Measurements from ENCODE around the gene MELK.
"Not testable (repeated sequence)": the region's sequence is repeated elsewhere in the genome, so short reads cannot be mapped to it uniquely, and the experiment has no call there.

MELK gene

DNA sequence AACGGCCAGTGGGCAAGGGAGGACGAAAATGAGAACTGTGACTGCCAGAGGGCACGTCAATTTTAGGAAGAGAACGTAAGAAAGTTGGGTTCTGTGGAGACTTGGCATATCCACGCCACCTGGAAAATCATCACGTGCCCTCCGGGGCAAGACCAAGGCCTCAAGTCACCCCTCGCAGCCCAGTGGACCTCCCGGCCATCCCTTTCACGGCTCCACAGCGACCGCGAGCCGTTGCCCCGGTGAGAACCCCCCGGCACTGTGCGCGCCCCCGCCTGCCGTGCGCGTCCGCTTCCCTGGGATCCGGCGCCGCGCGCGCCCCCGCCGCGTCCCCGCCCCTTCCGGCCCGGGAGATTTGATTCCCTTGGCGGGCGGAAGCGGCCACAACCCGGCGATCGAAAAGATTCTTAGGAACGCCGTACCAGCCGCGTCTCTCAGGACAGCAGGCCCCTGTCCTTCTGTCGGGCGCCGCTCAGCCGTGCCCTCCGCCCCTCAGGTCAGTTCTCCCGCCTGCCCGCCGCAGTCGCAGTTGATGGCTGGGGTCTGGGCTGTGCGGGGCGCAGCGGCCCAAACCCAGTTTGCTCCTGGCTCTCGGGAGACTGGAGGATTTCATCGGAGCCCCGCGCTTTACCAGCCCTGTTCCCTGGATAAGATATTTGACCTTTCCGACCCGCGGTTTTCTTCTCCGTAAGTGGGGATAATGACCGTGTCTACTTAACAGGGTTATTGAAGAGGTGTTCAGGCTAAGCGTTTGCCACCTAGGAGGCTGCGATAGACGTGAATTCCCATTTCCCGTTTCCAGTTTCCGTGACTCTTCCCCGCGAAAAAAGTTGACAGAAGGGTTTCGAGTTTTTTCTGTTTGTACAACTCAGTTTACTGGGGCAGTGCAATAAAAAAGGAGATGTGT lies at the start of gene MELK:
MELK (plus strand) TSS at position 381 of the 904 bp plus-strand sequence. CDS start 8,787 bp downstream, outside the sequence.
- peak within 1 kb of the TSS; percentile 95 for H3K4me3 ChIP-seq (replicated peaks; ENCODE audit: low read depth, low read length)
- TF ChIP-seq, protein P1, sequence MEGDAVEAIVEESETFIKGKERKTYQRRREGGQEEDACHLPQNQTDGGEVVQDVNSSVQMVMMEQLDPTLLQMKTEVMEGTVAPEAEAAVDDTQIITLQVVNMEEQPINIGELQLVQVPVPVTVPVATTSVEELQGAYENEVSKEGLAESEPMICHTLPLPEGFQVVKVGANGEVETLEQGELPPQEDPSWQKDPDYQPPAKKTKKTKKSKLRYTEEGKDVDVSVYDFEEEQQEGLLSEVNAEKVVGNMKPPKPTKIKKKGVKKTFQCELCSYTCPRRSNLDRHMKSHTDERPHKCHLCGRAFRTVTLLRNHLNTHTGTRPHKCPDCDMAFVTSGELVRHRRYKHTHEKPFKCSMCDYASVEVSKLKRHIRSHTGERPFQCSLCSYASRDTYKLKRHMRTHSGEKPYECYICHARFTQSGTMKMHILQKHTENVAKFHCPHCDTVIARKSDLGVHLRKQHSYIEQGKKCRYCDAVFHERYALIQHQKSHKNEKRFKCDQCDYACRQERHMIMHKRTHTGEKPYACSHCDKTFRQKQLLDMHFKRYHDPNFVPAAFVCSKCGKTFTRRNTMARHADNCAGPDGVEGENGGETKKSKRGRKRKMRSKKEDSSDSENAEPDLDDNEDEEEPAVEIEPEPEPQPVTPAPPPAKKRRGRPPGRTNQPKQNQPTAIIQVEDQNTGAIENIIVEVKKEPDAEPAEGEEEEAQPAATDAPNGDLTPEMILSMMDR (IDR thresholded peaks at IDR 0.05; ENCODE audit: low read depth, low read length, missing control alignments) = no peak
- DNase-seq (ENCODE audit: extremely low read depth, low read depth) = no peak

DNA sequence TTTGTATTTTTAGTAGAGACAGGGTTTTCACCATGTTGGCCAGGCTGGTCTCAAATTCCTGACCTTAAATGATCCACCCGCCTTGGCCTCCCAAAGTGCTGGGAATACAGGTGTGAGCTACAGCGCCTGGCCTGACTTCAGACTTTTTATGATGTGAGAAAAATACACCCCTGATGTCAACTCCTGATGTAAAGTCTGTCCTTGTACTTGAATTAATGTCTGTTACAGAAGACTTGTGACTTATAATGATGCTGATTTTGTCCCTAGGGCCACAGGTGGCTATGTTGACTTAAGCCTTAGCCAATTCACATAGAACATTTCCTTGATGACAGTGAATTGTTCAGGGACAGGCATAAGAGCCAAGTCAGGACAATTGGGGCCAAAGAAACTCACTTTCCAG lies 42.5 kb upstream of the MELK start:
- H3K4me3 ChIP-seq (replicated peaks; ENCODE audit: low read depth, low read length) = no peak overlapping the region
- TF ChIP-seq, protein P1 (IDR thresholded peaks at IDR 0.05; ENCODE audit: low read depth, low read length, missing control alignments) = no peak
- no peak for DNase-seq (ENCODE audit: extremely low read depth, low read depth)

DNA sequence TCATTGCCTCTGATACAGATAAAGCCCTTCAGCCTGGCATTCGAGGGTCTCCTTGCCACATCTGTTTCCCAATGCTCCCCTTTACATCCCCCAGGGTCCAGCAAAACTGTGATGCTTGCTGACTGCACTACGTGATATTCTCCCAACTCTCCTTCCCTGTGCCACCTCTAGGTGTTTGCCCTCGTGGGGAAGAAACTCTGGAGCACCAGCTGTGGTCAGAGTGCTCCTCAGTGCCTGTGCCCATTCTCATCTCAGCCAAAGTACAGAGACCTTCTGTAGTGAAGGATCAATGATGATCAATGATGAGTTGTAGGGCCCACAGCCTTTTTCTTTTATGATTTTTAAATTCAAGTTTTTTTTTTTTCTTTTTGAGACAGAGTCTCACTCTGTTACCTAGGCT lies 40.3 kb upstream of the MELK start:
- TF ChIP-seq, protein P1 (IDR thresholded peaks at IDR 0.05; ENCODE audit: low read depth, low read length, missing control alignments) = no peak
- no peak for DNase-seq (ENCODE audit: extremely low read depth, low read depth)
- no peak overlapping the region for H3K4me3 ChIP-seq (replicated peaks; ENCODE audit: low read depth, low read length)

DNA sequence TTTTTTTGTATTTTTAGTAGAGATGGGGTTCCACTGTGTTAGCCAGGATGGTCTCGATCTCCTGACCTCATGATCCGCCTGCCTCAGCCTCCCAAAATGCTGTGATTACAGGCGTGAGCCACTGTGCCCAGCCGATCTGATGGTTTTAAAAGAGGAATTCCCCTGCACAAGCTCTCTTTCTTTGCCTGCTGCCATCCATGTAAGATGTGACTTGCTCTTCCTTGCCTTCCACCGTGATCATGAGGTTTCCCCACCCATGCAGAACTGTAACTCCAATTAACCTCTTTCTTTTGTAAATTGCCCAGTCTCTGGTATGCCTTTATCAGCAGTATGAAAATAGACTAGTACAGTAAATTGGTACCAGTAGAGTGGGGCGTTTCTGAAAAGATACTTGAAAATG lies 39.0 kb upstream of the MELK start:
- DNase-seq (ENCODE audit: extremely low read depth, low read depth); H3K4me3 ChIP-seq (replicated peaks; ENCODE audit: low read depth, low read length): not testable (repeated sequence)

DNA sequence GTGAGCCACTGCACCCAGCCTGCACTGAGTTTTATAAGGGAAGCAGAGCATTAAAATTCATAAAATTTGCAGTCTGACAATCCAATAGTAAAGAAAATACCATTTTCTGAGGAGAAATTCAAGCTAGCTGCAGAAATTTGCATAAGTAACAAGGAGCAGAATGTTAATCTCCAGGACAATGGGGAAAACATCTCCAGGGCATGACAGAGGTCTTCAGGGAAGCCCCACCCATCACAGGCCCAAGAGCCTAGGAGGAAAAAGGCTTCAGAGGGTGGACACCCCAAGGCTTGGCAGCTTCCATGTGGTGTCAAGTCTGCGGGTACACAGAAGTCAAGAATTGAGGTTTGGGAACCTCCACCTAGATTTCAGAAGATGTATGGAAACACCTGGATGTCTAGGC lies 37.6 kb upstream of the MELK start:
- TF ChIP-seq, protein P1 (IDR thresholded peaks at IDR 0.05; ENCODE audit: low read depth, low read length, missing control alignments) = no peak
- DNase-seq (ENCODE audit: extremely low read depth, low read depth) = no peak
- H3K4me3 ChIP-seq (replicated peaks; ENCODE audit: low read depth, low read length) = no peak overlapping the region

DNA sequence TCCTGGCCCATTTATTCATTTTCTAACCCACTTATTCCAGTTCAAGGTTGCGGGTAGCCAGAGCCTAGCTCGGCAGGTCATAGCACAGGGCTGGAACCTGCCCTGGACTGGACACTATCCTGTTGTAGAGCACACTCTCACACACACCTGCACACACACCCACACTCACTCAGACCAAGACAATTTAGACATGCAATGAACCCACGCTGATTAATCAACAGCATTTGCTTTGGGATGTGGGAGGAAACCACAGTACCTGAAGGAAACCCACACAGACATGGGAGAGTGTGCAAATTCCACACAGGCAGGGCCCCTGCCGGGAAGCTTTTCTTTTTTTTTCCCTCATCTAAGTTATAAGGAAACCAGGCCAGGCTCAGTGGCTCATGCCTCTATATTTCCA lies 34.8 kb upstream of the MELK start:
- TF ChIP-seq, protein P1 (IDR thresholded peaks at IDR 0.05; ENCODE audit: low read depth, low read length, missing control alignments) = no peak
- no peak overlapping the region for H3K4me3 ChIP-seq (replicated peaks; ENCODE audit: low read depth, low read length)
- no peak for DNase-seq (ENCODE audit: extremely low read depth, low read depth)

DNA sequence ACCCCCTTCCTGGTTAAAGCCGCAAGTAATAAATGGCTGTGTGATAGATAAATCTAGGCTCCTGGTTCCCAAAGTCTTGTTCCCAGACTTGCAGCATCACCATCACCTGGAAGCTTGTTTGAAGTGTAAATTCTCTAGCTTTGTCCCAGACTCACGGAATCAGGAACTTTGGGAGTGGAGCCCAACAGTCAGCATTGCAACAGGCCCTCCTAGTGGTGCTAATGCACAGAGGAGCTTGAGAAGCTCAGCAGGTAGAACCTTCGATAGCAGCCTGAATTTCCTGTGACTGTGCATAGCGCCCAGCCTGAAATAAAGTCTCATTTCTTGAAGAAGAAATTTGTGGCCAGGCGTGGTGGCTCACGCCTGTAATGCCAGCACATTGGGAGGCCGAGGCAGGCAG lies 30.3 kb upstream of the MELK start:
- TF ChIP-seq, protein P1 (IDR thresholded peaks at IDR 0.05; ENCODE audit: low read depth, low read length, missing control alignments) = no peak
- no peak for DNase-seq (ENCODE audit: extremely low read depth, low read depth)
- H3K4me3 ChIP-seq (replicated peaks; ENCODE audit: low read depth, low read length) = no peak overlapping the region
